ENCODE measurements around the gene FREM3.

DNA sequence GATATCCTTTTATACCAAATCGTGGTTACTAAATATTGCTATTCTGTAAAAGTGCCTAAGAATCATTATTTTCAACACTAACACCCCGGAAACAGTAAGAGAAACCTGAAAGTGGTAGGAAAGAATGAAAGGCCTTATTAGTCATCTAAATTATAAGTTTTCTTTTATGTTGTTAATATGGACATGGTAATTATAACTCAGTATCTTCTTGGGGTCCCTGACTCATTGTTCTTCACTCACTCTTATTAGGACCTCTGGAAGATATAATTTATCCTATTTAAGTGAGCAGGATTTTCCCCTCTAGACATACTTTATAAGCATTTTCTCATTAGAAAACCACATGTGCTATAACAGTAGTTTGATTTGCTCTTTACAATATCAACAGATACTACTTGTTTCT, 136.0 kb downstream of the FREM3 start:
- TF ChIP-seq, protein P1, sequence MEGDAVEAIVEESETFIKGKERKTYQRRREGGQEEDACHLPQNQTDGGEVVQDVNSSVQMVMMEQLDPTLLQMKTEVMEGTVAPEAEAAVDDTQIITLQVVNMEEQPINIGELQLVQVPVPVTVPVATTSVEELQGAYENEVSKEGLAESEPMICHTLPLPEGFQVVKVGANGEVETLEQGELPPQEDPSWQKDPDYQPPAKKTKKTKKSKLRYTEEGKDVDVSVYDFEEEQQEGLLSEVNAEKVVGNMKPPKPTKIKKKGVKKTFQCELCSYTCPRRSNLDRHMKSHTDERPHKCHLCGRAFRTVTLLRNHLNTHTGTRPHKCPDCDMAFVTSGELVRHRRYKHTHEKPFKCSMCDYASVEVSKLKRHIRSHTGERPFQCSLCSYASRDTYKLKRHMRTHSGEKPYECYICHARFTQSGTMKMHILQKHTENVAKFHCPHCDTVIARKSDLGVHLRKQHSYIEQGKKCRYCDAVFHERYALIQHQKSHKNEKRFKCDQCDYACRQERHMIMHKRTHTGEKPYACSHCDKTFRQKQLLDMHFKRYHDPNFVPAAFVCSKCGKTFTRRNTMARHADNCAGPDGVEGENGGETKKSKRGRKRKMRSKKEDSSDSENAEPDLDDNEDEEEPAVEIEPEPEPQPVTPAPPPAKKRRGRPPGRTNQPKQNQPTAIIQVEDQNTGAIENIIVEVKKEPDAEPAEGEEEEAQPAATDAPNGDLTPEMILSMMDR (IDR thresholded peaks at IDR 0.05; ENCODE audit: borderline replicate concordance, extremely low read depth, low read length, poor library complexity, severe bottlenecking): no peak
- no peak for TF ChIP-seq EZH2 (IDR thresholded peaks at IDR 0.05; ENCODE audit: borderline replicate concordance, low read depth, low read length, severe bottlenecking)

Data from DND-41 (cell line).